Upper lobe of left lung (tissue), 4 donors: Measurements from ENCODE around the gene GRK1.

Experiments
- EP300 ChIP-seq, 4 donors: sonication (generic); formaldehyde crosslinking; IDR thresholded peaks; one replicate each; pipeline ENCODE4 v1.5.1; 2017; ENCODE audit warnings: antibody characterized with exemption in 4 of 4, control low read depth in 2 of 4
- POLR2A ChIP-seq, 4 donors: fragments of 450-650 bp; IDR thresholded peaks; one replicate each; pipeline ENCODE4 v1.5.1; 2016 to 2017; ENCODE audit warnings: antibody characterized with exemption in 4 of 4, mild to moderate bottlenecking in 2 of 4
- POLR2AphosphoS5 ChIP-seq, 2 donors: sonication (generic); formaldehyde crosslinking; IDR thresholded peaks; one replicate each; pipeline ENCODE4 v1.5.1; 2017; ENCODE audit warnings: antibody characterized with exemption in 2 of 2
- TF ChIP-seq, protein P1 (sequence below), 6 experiments: fragments of 450-650 bp in 4 of 6; fragments of 200-600 bp in 2 of 6; sonication (generic) in 2 of 6; IDR thresholded peaks; one replicate each; pipeline ENCODE4 v1.5.1; 2016 to 2019; ENCODE audit warnings: antibody characterized with exemption in 6 of 6

DNA sequence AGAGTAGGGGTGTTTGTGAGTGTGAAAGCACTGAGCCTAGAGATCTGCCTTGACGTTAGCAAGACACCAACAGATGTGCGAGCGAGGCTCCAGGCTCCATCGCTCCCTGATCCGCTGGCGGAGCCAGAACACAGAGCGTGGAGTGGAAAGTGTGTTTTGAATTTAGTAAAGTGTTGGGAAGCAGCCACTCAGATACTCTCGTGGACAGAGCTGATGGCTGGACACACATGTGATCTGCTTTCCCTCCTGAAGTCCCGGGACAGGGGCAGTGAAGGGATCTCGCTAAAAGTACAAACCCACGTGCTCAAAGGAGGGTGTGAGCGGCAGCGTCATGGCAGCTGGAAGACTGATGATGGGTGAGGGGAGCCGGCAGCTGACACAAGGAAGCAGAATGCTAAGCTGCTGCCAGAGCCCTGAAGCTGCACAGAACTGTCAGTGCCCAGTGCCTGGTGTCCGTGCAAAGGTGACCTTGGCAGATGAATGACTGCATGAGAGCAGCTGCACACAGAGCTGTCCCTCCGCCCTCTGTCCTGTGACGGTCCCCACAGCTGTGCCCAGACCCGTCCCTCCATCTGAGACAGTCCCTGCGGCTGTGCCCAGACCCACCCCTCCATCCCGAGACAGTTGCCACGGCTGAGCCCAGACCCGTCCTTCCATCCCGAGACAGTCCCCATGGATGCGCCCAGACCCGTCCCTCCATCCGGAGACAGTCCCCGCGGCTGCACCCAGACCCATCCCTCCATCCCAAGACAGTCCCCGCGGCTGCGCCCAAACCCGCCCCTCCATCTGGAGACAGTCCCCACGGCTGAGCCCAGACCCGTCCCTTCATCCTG is 62.4 kb downstream of the GRK1 start:
- TF ChIP-seq, protein P1, sequence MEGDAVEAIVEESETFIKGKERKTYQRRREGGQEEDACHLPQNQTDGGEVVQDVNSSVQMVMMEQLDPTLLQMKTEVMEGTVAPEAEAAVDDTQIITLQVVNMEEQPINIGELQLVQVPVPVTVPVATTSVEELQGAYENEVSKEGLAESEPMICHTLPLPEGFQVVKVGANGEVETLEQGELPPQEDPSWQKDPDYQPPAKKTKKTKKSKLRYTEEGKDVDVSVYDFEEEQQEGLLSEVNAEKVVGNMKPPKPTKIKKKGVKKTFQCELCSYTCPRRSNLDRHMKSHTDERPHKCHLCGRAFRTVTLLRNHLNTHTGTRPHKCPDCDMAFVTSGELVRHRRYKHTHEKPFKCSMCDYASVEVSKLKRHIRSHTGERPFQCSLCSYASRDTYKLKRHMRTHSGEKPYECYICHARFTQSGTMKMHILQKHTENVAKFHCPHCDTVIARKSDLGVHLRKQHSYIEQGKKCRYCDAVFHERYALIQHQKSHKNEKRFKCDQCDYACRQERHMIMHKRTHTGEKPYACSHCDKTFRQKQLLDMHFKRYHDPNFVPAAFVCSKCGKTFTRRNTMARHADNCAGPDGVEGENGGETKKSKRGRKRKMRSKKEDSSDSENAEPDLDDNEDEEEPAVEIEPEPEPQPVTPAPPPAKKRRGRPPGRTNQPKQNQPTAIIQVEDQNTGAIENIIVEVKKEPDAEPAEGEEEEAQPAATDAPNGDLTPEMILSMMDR (IDR thresholded peaks at IDR 0.05), result no peak
- TF ChIP-seq EP300 (IDR thresholded peaks at IDR 0.05), result no peak
- TF ChIP-seq POLR2AphosphoS5 (IDR thresholded peaks at IDR 0.05), result no peak
- TF ChIP-seq POLR2A (IDR thresholded peaks at IDR 0.05), result no peak
